Activated CD4-positive, alpha-beta T cell treated with anti-CD3 and anti-CD28 coated beads, Interleukin-2, amount 50 U/mL, for 16 hours (primary cell): Measurements from ENCODE around the gene MLF2.
"Not testable (repeated sequence)": the region's sequence is repeated elsewhere in the genome, so short reads cannot be mapped to it uniquely, and the experiment has no call there.

Source experiments
- DNase-seq: peaks from one replicate; pipeline ENCODE4 v3.0.0-alpha.2; 2020

Gene MLF2

DNA sequence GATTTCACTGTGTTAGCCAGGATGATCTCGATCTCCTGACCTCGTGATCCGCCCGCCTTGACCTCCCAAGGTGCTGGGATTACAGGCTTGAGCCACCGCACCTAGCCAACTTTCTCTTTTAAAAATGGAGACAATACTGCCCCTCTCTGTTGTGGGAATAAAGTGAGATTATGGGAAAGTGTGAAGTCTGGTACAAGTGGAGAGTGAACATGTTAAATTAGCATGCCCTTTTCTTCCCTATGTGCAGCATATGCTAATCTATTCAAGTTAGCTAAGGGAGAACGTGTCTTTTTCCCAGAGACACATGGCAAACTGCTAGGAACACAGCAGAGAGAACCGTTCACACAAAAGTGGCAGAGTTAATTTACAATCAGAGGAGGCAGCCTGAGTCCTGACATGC lies 27.6 kb downstream of the MLF2 start:
- no peak for DNase-seq

DNA sequence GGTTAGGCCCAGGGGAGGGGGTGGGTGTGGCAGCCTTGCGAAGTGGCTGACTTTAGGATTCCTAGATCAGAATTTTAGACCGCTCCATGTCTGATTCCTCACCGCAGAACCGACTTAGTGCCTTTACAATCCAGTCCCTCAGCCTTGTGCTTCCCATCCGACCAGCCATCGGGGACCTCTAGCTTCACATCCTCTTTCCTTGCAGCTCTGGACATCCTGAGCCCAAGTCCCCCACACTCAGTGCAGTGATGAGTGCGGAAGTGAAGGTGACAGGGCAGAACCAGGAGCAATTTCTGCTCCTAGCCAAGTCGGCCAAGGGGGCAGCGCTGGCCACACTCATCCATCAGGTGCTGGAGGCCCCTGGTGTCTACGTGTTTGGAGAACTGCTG lies 28.5 kb downstream of the MLF2 start:
- DNase-seq: peak; percentile 42

DNA sequence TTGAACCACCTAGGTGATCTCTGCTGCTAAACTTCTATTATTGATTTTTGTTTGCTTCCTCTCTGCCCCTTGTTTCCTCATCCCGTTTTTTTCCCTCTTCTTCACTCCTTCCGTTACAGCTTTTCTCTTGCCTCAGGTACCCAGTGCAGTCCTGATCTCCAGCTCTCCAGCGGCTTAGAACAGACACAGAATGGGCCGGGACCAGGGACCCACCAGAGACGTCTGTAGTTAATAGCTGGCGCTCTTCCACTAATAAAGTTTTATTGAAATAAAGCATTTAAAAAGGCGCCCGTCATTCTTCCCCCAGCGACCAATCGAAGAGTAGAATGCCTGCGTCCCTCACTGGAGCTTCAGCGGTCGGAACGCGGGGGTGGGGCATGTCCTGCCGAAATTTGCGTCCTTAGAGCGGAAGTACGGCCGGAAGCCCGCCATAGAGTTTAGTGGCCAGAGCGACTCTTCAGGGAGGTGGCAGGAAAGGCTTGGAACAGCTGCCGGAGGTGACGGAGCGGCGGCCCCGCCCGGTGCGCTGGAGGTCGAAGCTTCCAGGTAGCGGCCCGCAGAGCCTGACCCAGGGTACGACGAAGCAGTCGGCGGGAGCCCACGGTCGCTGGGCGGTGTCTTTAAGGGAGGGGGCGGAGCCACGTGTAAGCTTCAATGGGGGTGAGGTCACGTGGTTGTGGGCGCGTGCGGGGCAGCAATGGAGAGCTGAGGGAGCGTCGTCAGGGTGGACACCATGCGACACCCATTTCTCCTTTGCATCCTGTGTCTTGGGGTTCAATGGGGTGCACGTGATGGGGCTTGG lies 29.1 kb downstream of the MLF2 start, which contains the start of gene COPS7A:
Gene COPS7A, plus strand, starts transcription at position 440 of the 802 bp plus-strand sequence. CDS start 611 bp downstream, outside the sequence.
- DNase-seq: peak; percentile 99

DNA sequence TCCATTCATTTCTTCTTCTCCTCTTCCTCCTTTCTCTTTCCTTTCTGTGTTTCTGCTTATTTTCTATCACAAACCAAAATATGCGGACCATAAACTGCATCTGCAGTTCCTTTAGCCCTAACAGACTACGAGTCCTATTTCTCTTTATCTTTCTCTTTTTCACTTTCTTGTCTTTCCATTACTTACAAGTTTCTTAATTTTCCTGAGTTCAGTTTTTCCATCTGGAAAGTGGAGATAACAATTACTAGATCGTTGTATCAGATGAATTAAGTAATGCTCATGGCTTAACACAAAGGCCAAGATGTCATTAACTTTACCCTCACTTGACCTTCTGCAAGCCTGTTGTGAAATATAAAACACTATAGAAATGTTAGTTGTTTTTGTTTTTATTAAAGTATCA lies 30.1 kb downstream of the MLF2 start:
- DNase-seq: no peak

DNA sequence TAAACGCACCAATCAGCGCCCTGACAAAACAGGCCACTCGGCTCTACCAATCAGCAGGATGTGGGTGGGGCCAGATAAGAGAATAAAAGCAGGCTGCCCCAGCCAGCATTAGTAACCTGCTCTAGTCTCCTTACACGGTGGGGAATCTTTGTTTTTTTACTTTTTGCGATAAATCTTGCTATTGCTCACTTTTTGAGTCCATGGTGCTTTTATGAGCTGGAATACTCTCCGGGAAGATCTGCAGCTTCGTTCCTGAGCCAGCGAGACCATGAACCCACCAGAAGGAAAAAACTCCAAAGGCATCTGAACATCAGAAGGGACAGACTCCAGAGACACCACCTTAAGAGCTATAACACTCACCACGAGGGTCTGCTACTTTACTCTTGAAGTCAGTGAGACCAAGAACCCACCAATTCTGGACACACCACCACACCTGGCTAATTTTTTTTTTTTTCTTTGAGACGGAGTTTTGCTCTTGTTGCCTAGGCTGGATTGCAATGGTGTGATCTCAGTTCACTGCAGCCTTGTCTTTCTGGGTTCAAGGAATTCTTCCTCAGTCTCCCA lies 36.0 kb downstream of the MLF2 start:
- no peak for DNase-seq

DNA sequence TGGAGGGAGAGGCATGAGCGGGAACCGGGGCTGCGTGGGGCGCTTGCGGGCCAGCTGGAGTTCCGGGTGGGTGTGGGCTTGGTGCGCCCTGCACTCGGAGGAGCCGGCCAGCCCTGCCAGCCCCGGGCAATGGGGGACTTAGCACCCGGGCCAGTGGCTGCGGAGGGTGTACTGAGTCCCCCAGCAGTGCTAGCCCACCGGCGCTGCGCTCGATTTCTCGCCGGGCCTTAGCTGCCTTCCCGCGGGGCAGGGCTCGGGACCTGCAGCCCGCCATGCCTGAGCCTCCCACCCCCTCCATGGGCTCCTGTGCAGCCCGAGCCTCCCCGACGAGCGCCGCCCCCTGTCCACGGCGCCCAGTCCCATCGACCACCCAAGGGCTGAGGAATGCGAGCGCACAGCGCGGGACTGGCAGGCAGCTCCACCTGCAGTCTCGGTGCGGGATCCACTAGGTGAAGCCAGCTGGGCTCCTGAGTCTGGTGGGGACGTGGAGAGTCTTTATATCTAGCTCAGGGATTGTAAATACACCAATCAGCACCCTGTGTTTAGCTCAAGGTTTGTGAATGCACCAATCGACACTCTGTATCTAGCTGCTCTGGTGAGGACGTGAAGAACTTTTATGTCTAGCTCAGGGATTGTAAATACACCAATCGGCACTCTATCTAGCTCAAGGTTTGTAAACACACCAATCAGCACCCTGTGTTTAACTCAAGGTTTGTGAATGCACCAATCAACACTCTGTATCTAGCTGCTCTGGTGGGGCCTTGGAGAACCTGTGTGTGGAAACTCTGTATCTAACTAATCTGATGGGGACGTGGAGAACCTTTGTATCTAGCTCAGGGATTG lies 36.7 kb downstream of the MLF2 start:
- not testable (repeated sequence) for DNase-seq

DNA sequence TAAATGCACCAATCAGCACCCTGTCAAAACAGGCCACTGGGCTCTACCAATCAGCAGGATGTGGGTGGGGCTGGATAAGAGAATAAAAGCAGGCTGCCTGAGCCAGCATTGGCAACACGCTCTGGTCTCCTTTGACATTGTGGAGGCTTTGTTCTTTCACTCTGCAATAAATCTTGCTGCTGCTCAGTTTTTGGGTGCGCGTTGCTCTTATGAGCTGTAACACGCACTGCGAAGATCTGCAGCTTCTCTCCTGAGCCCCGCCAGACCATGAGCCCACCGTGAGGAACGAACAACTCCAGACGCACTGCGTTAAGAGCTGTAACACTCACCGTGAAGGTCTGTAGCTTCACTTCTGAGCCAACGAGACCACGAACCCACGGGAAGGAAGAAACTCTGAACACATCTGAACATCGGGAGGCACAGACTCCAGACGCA lies 44.0 kb downstream of the MLF2 start:
- peak; percentile 21 for DNase-seq

DNA sequence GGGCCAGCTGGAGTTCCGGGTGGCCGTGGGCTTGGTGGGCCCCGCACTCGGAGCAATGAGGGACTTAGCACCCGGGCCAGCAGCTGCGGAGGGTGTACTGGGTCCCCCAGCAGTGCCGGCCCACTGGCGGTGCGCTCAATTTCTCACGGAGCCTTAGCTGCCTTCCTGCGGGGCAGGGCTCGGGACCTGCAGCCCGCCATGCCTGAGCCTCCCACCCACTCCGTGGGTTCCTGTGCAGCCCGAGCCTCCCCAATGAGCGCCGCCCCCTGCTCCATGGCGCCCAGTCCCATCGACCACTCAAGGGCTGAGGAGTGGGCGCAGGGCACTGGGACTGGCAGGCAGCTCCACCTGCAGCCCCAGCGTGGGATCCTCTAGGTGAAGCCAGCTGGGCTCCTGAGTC lies 44.6 kb downstream of the MLF2 start:
- DNase-seq: not testable (repeated sequence)

DNA sequence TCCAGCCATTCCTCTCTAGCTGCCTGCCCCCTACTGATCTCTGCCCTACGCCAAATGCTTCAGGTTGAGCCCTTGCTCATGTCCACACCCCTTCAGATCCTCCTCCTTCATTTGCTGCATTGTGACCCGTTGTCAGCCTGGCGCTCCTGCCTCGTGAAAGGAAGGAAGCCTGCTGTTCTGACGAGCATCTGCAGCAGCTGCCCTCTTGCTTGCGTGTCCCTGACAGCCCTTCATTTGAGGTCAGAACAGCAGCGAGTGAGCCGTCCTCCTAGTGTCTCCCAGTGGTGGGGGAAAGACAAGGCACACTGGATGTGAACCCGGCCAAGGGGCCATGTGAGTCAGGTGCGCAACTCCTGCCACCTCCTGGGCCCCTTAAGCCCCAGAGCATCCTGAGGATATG lies 49.3 kb downstream of the MLF2 start:
- DNase-seq: no peak

DNA sequence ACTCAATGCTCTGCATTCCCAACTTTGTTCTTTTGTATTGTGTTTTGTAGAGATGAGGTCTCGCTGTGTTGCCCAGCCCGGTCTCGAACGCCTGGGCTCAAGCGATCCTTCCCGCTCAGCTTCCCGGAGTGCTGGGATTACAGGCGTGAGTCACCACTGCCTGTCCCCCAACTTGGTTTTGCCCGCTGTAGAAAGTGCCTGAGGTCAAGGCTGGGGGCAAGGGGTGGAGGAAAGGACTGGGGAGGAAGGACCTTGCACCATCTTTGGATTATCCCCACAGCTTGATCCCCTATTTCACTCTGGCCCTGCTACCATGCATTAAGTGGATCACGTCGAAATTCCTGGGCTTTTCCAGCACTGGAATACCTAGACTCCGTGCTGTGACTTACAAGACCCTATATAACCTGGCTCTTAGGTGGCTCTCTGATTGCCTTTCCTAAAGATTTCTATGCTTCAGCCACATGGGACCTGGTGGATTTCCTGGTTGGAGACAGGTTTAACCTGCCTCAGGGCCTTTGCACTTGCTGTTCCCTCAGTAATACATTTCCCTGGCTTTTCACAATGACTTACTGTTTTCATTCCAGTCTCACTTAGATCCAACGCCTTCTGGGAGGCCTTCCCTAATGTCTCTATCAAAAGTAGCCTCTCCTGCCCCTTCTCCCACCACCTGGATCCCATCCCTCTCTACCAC lies 51.7 kb downstream of the MLF2 start:
- no peak for DNase-seq

DNA sequence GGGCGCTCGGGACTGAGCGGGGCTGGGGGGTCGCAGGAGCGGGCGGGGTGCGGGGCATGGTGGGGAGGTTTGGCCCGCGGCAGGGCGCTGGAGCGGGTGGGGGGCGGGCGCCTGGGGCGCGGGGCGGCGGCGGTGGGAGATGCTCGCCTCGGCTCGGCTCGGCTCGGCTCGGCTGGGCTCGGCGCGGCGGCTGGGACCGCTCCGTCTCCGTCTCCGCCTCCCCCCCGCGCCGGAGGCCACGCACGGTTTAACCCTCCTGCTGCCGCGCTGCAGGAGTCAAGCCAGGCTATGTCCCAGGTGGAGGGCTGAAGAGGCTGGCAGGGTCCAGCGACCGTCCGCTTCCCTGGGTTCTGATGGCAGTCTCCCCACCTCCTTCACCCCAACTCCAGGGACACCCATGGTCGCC lies 52.3 kb downstream of the MLF2 start, which contains the start of gene PIANP:
Gene PIANP, minus strand, starts transcription at position 170 of the 406 bp plus-strand sequence. CDS start 2,754 bp downstream, outside the sequence.
- no peak for DNase-seq

DNA sequence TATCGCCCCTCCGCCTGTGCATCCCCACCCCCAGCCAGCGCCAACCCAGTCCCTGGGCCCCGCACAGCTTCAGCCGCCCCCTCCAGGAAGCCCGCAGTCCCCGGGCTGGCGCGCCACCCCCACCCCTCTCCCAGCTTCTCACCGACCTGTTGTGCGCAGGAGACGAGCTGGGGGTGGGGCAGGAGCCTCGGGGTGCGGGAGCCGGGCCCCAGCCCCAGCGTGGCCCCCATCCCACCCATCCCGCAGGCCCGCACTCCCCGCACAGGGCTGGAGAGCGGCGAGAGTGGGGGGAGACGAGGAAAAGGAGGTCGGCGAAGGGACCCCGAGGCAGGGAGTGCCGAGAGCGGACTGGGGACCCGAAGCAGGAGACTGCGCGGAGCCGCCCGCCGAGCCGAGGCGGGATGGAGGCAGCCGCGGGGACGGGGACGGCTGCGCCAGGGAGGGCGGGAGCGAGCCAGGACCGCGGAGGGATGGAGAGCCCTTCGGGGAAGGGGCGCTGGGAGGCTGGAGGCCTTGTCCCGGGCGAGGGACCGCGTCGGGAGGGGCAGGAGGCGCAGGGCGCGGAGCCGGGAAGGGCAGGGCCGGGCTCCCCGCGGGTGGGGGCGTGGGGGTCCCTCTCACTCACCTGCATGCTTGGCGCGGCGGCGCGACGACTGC lies 52.8 kb downstream of the MLF2 start:
- DNase-seq: no peak

DNA sequence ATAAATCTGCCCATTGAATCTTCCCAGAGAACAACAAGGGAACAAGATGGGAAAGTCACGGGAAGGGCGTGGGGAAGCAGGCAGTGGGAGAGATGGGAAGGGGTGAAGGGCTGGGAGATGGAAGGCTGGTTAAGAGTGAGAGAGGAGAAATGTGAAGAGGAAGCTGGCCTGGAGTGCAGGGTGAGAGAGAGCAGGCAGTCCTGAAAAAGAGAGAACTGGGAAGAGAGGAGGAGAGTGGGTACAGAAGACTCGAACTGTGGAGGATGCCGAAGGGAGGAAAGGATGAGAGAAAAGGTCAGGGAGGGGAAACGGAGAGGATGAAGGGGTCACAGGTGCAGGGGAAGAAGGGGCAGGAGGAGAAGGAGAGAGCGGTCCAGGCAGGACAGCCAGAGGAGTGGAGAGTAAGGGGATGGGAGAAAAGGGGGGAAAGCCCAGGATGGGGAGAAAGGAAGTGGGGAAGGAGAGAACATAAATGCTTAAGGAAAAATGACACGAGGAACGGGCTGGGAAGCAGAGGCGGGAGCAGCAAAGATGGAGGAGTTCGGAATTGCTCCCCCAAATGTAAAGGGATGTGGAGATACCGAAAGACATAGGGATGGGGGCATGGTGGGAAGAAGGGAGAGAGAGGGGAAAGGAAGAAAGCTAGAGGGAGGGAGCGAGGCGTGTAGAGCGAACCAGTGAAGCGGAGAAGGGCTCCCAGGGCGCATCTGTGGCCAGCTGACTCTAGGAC lies 53.5 kb downstream of the MLF2 start:
- DNase-seq: no peak

DNA sequence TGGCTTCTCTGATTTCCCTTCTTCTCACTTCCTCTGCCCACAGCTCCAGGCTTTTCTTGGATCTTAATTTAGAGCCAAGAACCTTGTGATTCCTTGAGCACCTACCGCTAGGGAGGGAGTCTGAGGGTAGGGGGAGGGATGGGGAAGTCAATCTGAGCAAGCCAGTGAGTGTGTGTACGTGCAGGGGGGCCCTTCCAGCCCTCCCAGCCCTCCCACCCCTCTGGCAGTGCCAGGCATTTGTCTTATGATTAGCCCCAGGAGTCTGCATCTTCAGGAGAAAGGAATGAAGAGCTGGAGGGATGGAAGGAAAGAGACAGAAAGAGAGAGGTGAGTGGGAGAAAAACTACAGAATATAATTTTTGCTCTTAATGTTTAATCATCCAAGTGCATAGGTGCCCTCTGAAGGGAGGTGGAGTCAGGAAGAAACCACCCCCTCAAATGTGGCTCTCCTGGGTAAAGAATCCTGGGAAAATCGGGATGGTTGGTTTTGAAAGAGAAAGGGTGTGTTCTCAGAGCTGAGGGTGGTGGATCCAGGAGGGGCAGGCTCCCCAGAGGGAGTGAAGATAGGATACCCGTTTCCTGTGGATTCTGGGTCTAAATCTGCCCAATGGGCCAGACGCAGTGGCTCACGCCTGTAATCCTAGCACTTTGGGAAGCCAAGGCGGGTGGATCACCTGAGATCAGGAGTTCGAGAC lies 54.4 kb downstream of the MLF2 start:
- no peak for DNase-seq
